ENCODE data around the gene RBBP8NL. TPM values are rescaled to one million over a fixed set of nuclear protein-coding genes. Genes with fewer than 3 reads are reported as not detected.
A peak's percentile ranks its signal among the peaks of the same experiment; 100 is the strongest.

The RBBP8NL gene
- polyA plus RNA-seq, 2 of the 4 experiments (the other 2 are of a cell fraction): not detected

GRCh38 chr20:62408055-62408454, 19.3 kb downstream of the RBBP8NL start:
- Histone ChIP-seq H3K4me2 (peak overlapping the region; percentile 79; the same call in 2 of the 3 replicates), H3K9me3 (no peaks in the 10 kb centered on the region), H3K4me1 (peaks cover 21% of the 10 kb centered on the region), H3K27ac (peak overlapping the region in 1 of 2 experiments; percentile 82; a peak in 1 of 6 replicates), H3K4me3 (no peak overlapping the region)
- ATAC-seq (no peak), DNase-seq (ENCODE audit: low read depth in 1 of 2, low spot score in 1 of 2) (no peak), FAIRE-seq (no peak)
- ChIA-PET POLR2A (no interaction called here), CTCF (interaction anchor here (1.1 to 3.9 kb wide), 5 partner anchors 13 to 384 kb away, joined by 3 to 31 read pairs (median 15); partner anchors contain the start of gene RBBP8NL)
- 89% methylated on average over 15 of the region's 15 CpGs for WGBS (ENCODE audit: missing lambda C conversion rate)
- no peak for TF ChIP-seq FOSL2 (IDR thresholded peaks at IDR 0.05)
- no peak for TF ChIP-seq FOSL2 (CRISPR knock-in tag; IDR thresholded peaks at IDR 0.05)
- TF ChIP-seq CBX8 (IDR thresholded peaks at IDR 0.05): no peak
- TF ChIP-seq JUN (IDR thresholded peaks at IDR 0.05): no peak
- no peak for TF ChIP-seq ZNF302 (CRISPR knock-in tag; IDR thresholded peaks at IDR 0.05)
- no peak for TF ChIP-seq POLR2A (IDR thresholded peaks at IDR 0.05; ENCODE audit: low read length)
- no peak for TF ChIP-seq JUNB (IDR thresholded peaks at IDR 0.05)
- no peak for TF ChIP-seq ZC3H11A (IDR thresholded peaks at IDR 0.05)
- TF ChIP-seq HOXA7 (CRISPR knock-in tag; IDR thresholded peaks at IDR 0.05): no peak
- no peak for TF ChIP-seq MAX (IDR thresholded peaks at IDR 0.05)
- no peak for TF ChIP-seq CHD2 (IDR thresholded peaks at IDR 0.05; ENCODE audit: low read length, partially characterized antibody)
- no peak for TF ChIP-seq CBX2 (IDR thresholded peaks at IDR 0.05; ENCODE audit: borderline replicate concordance, low read depth)

GRCh38 chr20:62407221-62407992, 19.9 kb downstream of the RBBP8NL start, which contains the start of gene CABLES2:
TSS of gene CABLES2 (minus strand) at chr20:62407285. CDS start at chr20:62407276, 9 bp downstream.
- ChIA-PET CTCF (interaction anchor here (1.1 to 1.5 kb wide), 2 partner anchors 12 to 108 kb away, joined by 3 to 4 read pairs; no protein-coding TSS in a partner anchor), POLR2A (no interaction called here)
- Histone ChIP-seq H3K9me3 (no peaks in the 10 kb centered on the region), H3K4me1 (peaks cover 21% of the 10 kb centered on the region), H3K4me2 (peak within 1 kb of the TSS; percentile 98), H3K27ac (peak within 1 kb of the TSS; percentile 86 to 99), H3K4me3 (peak within 1 kb of the TSS; percentile 93)
- no peak for FAIRE-seq
- TF ChIP-seq E2F6 (IDR thresholded peaks at IDR 0.05; ENCODE audit: borderline replicate concordance, low read depth): peak; percentile 74
- no peak for TF ChIP-seq FOSL2 (IDR thresholded peaks at IDR 0.05)
- peak; percentile 9; the same call in 1 of the 2 replicates for TF ChIP-seq FOSL2 (CRISPR knock-in tag; IDR thresholded peaks at IDR 0.05)
- TF ChIP-seq HMGXB4 (CRISPR knock-in tag; IDR thresholded peaks at IDR 0.05; ENCODE audit: borderline replicate concordance): no peak
- TF ChIP-seq ZFP36 (IDR thresholded peaks at IDR 0.05; ENCODE audit: borderline replicate concordance, partially characterized antibody): no peak
- ATAC-seq: peak; percentile 58 to 87
- DNase-seq (ENCODE audit: low read depth in 1 of 2, low spot score in 1 of 2): peak; percentile 84 to 95
- WGBS (ENCODE audit: missing lambda C conversion rate): 39% methylated on average over 6 of the region's 73 CpGs

- Histone ChIP-seq H3K4me2 (peak overlapping the region; percentile 98), H3K4me3 (peak overlapping the region; percentile 93), H3K27ac (peak overlapping the region; percentile 86 to 99), H3K9me3 (no peaks in the 10 kb centered on the region), H3K4me1 (peaks cover 21% of the 10 kb centered on the region)
- ChIA-PET POLR2A (no interaction called here), CTCF (interaction anchor here (1.1 kb wide), 1 partner anchor 107 kb away, joined by 3 read pairs; no protein-coding TSS in a partner anchor)
- DNase-seq (ENCODE audit: low read depth in 1 of 2, low spot score in 1 of 2) (no peak), ATAC-seq (no peak), FAIRE-seq (no peak)
- TF ChIP-seq SREBF2 (IDR thresholded peaks at IDR 0.05): no peak
- TF ChIP-seq USF2 (IDR thresholded peaks at IDR 0.05): 0 out of 2 replicates have a peak, but pooled peaks have one; percentile 8
- no peak for TF ChIP-seq MYC (IDR thresholded peaks at IDR 0.05; ENCODE audit: borderline replicate concordance, low read length)
- no peak for TF ChIP-seq GATA3 (IDR thresholded peaks at IDR 0.05; ENCODE audit: borderline replicate concordance)
- TF ChIP-seq ZSCAN20 (CRISPR knock-in tag; IDR thresholded peaks at IDR 0.05): no peak
- no peak for TF ChIP-seq KDM5A (IDR thresholded peaks at IDR 0.05)
- no peak for TF ChIP-seq FOSB (CRISPR knock-in tag; IDR thresholded peaks at IDR 0.05)
- TF ChIP-seq MAZ (IDR thresholded peaks at IDR 0.05; ENCODE audit: borderline replicate concordance, low read depth, low read length): no peak
- no peak for TF ChIP-seq EP300 (IDR thresholded peaks at IDR 0.05)
- no CpG with 5 or more reads among the region's 42 CpGs for WGBS (ENCODE audit: missing lambda C conversion rate)
Measured at GRCh38 chr20:62406635-62407176, 20.6 kb downstream of the RBBP8NL start.
